K562 (cell line): ENCODE measurements around the gene ADGRG1. TPM values are rescaled to one million over a fixed set of nuclear protein-coding genes. Genes with fewer than 3 reads are reported as not detected.

ENCODE experiments used
- ELF2 ChIP-seq: fragments of 250-450 bp; sonication (Bioruptor Pico); IDR thresholded peaks from 2 replicates; pipeline ENCODE4 v1.5.0; 2021; ENCODE audit warnings: mild to moderate bottlenecking
- GABPB2 ChIP-seq: fragments of 250-450 bp; sonication (Bioruptor Pico); conservative IDR thresholded peaks from 2 replicates; pipeline ENCODE4 v1.5.1; 2021; ENCODE audit warnings: mild to moderate bottlenecking
- GATAD2B ChIP-seq: fragments of 450-650 bp; IDR thresholded peaks from 2 replicates; pipeline ENCODE4 v1.6.1; 2017; ENCODE audit warnings: mild to moderate bottlenecking, borderline replicate concordance
- KAT2B ChIP-seq: IDR thresholded peaks from one replicate; pipeline ENCODE4 v1.6.1; 2012; ENCODE audit warnings: low read depth, mild to moderate bottlenecking, control low read depth, inconsistent platforms, low read length, moderate library complexity
- POLR3A ChIP-seq: IDR thresholded peaks from 2 replicates; pipeline ENCODE4 v1.6.1; 2011; ENCODE audit warnings: borderline replicate concordance, mild to moderate bottlenecking, moderate library complexity; ENCODE audit not compliant: insufficient read length, insufficient read depth; ENCODE audit errors: extremely low read depth
- SMAD1 ChIP-seq: fragments of 150-350 bp; IDR thresholded peaks from 2 replicates; pipeline ENCODE4 v1.6.1; 2014; ENCODE audit warnings: low read length, low read depth; ENCODE audit not compliant: partially characterized antibody
- ZNF384 ChIP-seq: IDR thresholded peaks from 2 replicates; pipeline ENCODE4 v1.6.1; 2012; ENCODE audit warnings: low read depth, low read length, improper control_type of control experiment
- ZNF785 ChIP-seq: fragments of 250-450 bp; sonication (Bioruptor Pico); IDR thresholded peaks from 2 replicates; pipeline ENCODE4 v1.4.0; 2020; ENCODE audit warnings: mild to moderate bottlenecking
- polyA plus RNA-seq, 8 experiments: library from polyadenylated mRNA; depleted of rRNA in 4 of 8; stranded (reverse) in 5 of 8; unstranded in 3 of 8; fragments of >200 nt; fragmentation: Nextera tagmentation in 2 of 8; fragmentation: Illumina TruSeq in 1 of 8; extraction: Ambion mirVana in 2 of 8; extraction: Trizol in 1 of 8; gene quantifications; 2 replicates each; pipeline versions ENCODE4 v1.2.1 to v1.2.3, GENCODE V29; 2011 to 2014; ENCODE audit warnings: inconsistent platforms in 1 of 8, missing spikeins in 1 of 8
- total RNA-seq, 7 experiments: library from RNA; depleted of rRNA in 6 of 7; stranded (reverse); fragments of >200 nt in 6 of 7; fragmentation: Illumina TruSeq in 2 of 7; extraction: Trizol in 2 of 7; gene quantifications; 2 replicates each; pipeline versions ENCODE4 v1.2.1 to v1.2.3, GENCODE V29; 2011 to 2021; ENCODE audit warnings: low replicate concordance in 1 of 7
- TF ChIP-seq, protein P1 (sequence below), 2 experiments: fragments of 450-650 bp in 1 of 2; IDR thresholded peaks; 2 replicates each; pipeline ENCODE4 v1.6.1; 2011 to 2017; ENCODE audit warnings: low read depth in 2 of 2, antibody characterized with exemption in 1 of 2, borderline replicate concordance in 1 of 2, low read length in 1 of 2, mild to moderate bottlenecking in 1 of 2, mixed read lengths in 1 of 2; ENCODE audit not compliant: control insufficient read depth in 1 of 2
- TF ChIP-seq, protein P2 (sequence below): fragments of 450-650 bp; IDR thresholded peaks from 2 replicates; pipeline ENCODE4 v1.6.1; 2016; ENCODE audit warnings: mild to moderate bottlenecking, moderate library complexity
- TF ChIP-seq, protein P3 (sequence below): sonication (generic); formaldehyde crosslinking; IDR thresholded peaks from 2 replicates; pipeline ENCODE4 v1.8.0; 2022; ENCODE audit warnings: missing genetic modification reagents, mild to moderate bottlenecking, borderline replicate concordance

ADGRG1 gene
- total and polyA plus RNA-seq, 9 of the 15 experiments (the other 6 are each of a cell fraction or from before 2014, with no cell fraction given): 0.04 to 0.31 (median 0.16) TPM; not detected in 6

DNA sequence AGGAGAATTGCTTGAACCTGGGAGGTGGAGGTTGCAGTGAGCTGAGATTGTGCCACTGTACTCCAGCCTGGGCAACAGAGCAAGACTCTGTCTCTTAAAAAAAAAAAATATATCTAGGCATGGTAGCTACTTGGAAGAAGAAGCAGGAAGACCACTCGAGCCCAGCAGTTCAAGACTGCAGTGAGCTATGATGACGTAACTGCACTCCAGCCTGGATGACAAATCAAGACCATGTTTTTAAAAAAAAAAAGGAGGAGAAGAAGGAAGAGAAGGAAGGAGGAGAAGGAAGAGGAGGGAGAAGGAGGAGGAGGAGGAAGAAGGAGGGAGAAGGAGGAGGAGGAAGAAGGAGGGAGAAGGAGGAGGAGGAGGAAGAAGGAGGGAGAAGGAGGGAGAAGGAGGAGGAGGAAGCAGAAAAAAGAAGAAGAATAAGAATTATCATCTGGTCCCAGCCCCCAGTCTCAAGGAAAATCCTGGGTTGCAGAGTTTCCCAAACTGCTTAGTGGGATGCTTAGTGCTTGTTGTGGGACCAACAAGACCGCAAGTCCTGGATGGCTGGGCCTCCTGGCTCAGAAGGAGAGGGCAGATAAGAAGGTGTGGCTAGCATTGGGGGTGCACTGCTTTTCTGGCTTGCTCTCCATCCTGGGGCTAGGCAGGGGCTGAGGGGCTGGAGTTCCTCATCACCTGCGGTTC lies 62.5 kb downstream of the ADGRG1 start (continued):
- no peak for TF ChIP-seq GABPB2 (CRISPR knock-in tag)
- TF ChIP-seq ZNF785 (CRISPR knock-in tag): no peak
- TF ChIP-seq ZNF384: no peak
- TF ChIP-seq POLR3A: no peak
- no peak for TF ChIP-seq KAT2B
- no peak for TF ChIP-seq GATAD2B
- TF ChIP-seq, protein P1, sequence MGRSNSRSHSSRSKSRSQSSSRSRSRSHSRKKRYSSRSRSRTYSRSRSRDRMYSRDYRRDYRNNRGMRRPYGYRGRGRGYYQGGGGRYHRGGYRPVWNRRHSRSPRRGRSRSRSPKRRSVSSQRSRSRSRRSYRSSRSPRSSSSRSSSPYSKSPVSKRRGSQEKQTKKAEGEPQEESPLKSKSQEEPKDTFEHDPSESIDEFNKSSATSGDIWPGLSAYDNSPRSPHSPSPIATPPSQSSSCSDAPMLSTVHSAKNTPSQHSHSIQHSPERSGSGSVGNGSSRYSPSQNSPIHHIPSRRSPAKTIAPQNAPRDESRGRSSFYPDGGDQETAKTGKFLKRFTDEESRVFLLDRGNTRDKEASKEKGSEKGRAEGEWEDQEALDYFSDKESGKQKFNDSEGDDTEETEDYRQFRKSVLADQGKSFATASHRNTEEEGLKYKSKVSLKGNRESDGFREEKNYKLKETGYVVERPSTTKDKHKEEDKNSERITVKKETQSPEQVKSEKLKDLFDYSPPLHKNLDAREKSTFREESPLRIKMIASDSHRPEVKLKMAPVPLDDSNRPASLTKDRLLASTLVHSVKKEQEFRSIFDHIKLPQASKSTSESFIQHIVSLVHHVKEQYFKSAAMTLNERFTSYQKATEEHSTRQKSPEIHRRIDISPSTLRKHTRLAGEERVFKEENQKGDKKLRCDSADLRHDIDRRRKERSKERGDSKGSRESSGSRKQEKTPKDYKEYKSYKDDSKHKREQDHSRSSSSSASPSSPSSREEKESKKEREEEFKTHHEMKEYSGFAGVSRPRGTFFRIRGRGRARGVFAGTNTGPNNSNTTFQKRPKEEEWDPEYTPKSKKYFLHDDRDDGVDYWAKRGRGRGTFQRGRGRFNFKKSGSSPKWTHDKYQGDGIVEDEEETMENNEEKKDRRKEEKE (IDR thresholded peaks at IDR 0.05; ENCODE audit: borderline replicate concordance in 1 of 2, control insufficient read depth in 1 of 2, low read depth in 2 of 2, low read length in 1 of 2): no peak
- TF ChIP-seq, protein P2, sequence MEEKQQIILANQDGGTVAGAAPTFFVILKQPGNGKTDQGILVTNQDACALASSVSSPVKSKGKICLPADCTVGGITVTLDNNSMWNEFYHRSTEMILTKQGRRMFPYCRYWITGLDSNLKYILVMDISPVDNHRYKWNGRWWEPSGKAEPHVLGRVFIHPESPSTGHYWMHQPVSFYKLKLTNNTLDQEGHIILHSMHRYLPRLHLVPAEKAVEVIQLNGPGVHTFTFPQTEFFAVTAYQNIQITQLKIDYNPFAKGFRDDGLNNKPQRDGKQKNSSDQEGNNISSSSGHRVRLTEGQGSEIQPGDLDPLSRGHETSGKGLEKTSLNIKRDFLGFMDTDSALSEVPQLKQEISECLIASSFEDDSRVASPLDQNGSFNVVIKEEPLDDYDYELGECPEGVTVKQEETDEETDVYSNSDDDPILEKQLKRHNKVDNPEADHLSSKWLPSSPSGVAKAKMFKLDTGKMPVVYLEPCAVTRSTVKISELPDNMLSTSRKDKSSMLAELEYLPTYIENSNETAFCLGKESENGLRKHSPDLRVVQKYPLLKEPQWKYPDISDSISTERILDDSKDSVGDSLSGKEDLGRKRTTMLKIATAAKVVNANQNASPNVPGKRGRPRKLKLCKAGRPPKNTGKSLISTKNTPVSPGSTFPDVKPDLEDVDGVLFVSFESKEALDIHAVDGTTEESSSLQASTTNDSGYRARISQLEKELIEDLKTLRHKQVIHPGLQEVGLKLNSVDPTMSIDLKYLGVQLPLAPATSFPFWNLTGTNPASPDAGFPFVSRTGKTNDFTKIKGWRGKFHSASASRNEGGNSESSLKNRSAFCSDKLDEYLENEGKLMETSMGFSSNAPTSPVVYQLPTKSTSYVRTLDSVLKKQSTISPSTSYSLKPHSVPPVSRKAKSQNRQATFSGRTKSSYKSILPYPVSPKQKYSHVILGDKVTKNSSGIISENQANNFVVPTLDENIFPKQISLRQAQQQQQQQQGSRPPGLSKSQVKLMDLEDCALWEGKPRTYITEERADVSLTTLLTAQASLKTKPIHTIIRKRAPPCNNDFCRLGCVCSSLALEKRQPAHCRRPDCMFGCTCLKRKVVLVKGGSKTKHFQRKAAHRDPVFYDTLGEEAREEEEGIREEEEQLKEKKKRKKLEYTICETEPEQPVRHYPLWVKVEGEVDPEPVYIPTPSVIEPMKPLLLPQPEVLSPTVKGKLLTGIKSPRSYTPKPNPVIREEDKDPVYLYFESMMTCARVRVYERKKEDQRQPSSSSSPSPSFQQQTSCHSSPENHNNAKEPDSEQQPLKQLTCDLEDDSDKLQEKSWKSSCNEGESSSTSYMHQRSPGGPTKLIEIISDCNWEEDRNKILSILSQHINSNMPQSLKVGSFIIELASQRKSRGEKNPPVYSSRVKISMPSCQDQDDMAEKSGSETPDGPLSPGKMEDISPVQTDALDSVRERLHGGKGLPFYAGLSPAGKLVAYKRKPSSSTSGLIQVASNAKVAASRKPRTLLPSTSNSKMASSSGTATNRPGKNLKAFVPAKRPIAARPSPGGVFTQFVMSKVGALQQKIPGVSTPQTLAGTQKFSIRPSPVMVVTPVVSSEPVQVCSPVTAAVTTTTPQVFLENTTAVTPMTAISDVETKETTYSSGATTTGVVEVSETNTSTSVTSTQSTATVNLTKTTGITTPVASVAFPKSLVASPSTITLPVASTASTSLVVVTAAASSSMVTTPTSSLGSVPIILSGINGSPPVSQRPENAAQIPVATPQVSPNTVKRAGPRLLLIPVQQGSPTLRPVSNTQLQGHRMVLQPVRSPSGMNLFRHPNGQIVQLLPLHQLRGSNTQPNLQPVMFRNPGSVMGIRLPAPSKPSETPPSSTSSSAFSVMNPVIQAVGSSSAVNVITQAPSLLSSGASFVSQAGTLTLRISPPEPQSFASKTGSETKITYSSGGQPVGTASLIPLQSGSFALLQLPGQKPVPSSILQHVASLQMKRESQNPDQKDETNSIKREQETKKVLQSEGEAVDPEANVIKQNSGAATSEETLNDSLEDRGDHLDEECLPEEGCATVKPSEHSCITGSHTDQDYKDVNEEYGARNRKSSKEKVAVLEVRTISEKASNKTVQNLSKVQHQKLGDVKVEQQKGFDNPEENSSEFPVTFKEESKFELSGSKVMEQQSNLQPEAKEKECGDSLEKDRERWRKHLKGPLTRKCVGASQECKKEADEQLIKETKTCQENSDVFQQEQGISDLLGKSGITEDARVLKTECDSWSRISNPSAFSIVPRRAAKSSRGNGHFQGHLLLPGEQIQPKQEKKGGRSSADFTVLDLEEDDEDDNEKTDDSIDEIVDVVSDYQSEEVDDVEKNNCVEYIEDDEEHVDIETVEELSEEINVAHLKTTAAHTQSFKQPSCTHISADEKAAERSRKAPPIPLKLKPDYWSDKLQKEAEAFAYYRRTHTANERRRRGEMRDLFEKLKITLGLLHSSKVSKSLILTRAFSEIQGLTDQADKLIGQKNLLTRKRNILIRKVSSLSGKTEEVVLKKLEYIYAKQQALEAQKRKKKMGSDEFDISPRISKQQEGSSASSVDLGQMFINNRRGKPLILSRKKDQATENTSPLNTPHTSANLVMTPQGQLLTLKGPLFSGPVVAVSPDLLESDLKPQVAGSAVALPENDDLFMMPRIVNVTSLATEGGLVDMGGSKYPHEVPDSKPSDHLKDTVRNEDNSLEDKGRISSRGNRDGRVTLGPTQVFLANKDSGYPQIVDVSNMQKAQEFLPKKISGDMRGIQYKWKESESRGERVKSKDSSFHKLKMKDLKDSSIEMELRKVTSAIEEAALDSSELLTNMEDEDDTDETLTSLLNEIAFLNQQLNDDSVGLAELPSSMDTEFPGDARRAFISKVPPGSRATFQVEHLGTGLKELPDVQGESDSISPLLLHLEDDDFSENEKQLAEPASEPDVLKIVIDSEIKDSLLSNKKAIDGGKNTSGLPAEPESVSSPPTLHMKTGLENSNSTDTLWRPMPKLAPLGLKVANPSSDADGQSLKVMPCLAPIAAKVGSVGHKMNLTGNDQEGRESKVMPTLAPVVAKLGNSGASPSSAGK: no peak
- no peak for TF ChIP-seq SMAD1
- no peak for TF ChIP-seq ELF2
- TF ChIP-seq, protein P3, sequence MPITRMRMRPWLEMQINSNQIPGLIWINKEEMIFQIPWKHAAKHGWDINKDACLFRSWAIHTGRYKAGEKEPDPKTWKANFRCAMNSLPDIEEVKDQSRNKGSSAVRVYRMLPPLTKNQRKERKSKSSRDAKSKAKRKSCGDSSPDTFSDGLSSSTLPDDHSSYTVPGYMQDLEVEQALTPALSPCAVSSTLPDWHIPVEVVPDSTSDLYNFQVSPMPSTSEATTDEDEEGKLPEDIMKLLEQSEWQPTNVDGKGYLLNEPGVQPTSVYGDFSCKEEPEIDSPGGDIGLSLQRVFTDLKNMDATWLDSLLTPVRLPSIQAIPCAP (CRISPR knock-in tag): no peak
